SK-N-MC (cell line): ENCODE data around the gene TRMT5.
A peak's percentile ranks its signal among the peaks of the same experiment; 100 is the strongest.

Experiments
- DNase-seq: peaks from one replicate; pipeline ENCODE4 v3.0.0-alpha.2; 2011; ENCODE audit warnings: low read depth, low spot score
- H3K27ac ChIP-seq: fragments of 200-600 bp; sonication (generic); 2 replicates; pipeline ENCODE4 v1.5.1; 2016; ENCODE audit warnings: mixed run types
- H3K36me3 ChIP-seq: fragments of 200-600 bp; sonication (generic); 2 replicates; pipeline ENCODE4 v1.6.1; 2017; ENCODE audit warnings: antibody characterized with exemption, low read length, mixed read lengths; ENCODE audit not compliant: insufficient read depth
- H3K4me3 ChIP-seq: fragments of 200-600 bp; sonication (generic); 2 replicates; pipeline ENCODE4 v1.5.1; 2016
- H3K9ac ChIP-seq: fragments of 200-600 bp; sonication (generic); 2 replicates; pipeline ENCODE4 v1.8.0; 2017; ENCODE audit warnings: mixed run types, mixed read lengths; ENCODE audit not compliant: insufficient read length
- H3K9me3 ChIP-seq: fragments of 200-600 bp; sonication (generic); 2 replicates; pipeline ENCODE4 v1.6.1; 2017; ENCODE audit warnings: low read depth, mild to moderate bottlenecking, antibody characterized with exemption, low read length, moderate library complexity, mixed read lengths
- EZH2 ChIP-seq: fragments of 200-600 bp; sonication (generic); IDR thresholded peaks from one replicate; pipeline ENCODE4 v1.6.1; 2017; ENCODE audit warnings: antibody characterized with exemption
- FOXP2 ChIP-seq: optimal IDR thresholded peaks from 2 replicates; pipeline ENCODE3; 2011; ENCODE audit warnings: mild to moderate bottlenecking, moderate library complexity; ENCODE audit not compliant: insufficient read depth; ENCODE audit errors: extremely low read length, control extremely low read depth
- POLR2AphosphoS5 ChIP-seq: IDR thresholded peaks from 2 replicates; pipeline ENCODE4 v1.6.1; 2012; ENCODE audit warnings: mild to moderate bottlenecking, low read depth, low read length, borderline replicate concordance

Gene TRMT5

GRCh38 chr14:60951776-60952435 is 29.0 kb downstream of the TRMT5 start:
- Histone ChIP-seq H3K27ac (no peak overlapping the region), H3K4me3 (no peak overlapping the region), H3K9me3 (no peaks in the 10 kb centered on the region), H3K9ac (no peak overlapping the region), H3K36me3 (peaks cover 4% of the 10 kb centered on the region; the same call in 1 of the 2 replicates)
- DNase-seq = no peak
- TF ChIP-seq FOXP2 (no peak), EZH2 (no peak), POLR2AphosphoS5 (no peak)

- no peak for DNase-seq
- no peak overlapping the region for H3K27ac ChIP-seq
- H3K9ac ChIP-seq = no peak overlapping the region
- TF ChIP-seq FOXP2 (no peak), POLR2AphosphoS5 (no peak), EZH2 (no peak)
- no peaks in the 10 kb centered on the region for H3K9me3 ChIP-seq
- H3K36me3 ChIP-seq = no peaks in the 10 kb centered on the region
- H3K4me3 ChIP-seq = no peak overlapping the region
These were observed 34.1 kb downstream of the TRMT5 start for GRCh38 chr14:60946773-60947172.

GRCh38 chr14:60945984-60946383 is 34.9 kb downstream of the TRMT5 start:
- Histone ChIP-seq H3K4me3 (no peak overlapping the region), H3K27ac (no peak overlapping the region), H3K9ac (no peak overlapping the region), H3K9me3 (no peaks in the 10 kb centered on the region), H3K36me3 (no peaks in the 10 kb centered on the region)
- no peak for DNase-seq
- TF ChIP-seq FOXP2 = no peak
- no peak for TF ChIP-seq POLR2AphosphoS5
- no peak for TF ChIP-seq EZH2

- Histone ChIP-seq H3K9me3 (no peaks in the 10 kb centered on the region), H3K27ac (peak overlapping the region; percentile 96), H3K4me3 (peak overlapping the region; percentile 65), H3K9ac (peak overlapping the region; percentile 66), H3K36me3 (no peaks in the 10 kb centered on the region)
- DNase-seq = no peak
- TF ChIP-seq FOXP2 (no peak), EZH2 (no peak), POLR2AphosphoS5 (no peak)
These were observed 36.7 kb downstream of the TRMT5 start for GRCh38 chr14:60944204-60944603.

- Histone ChIP-seq H3K9ac (peak overlapping the region; percentile 66), H3K9me3 (no peaks in the 10 kb centered on the region), H3K4me3 (peak overlapping the region; percentile 65), H3K27ac (peak overlapping the region; percentile 96), H3K36me3 (no peaks in the 10 kb centered on the region)
- no peak for DNase-seq
- TF ChIP-seq FOXP2 = no peak
- no peak for TF ChIP-seq EZH2
- no peak for TF ChIP-seq POLR2AphosphoS5
These were observed 37.2 kb downstream of the TRMT5 start for GRCh38 chr14:60943637-60944032.

GRCh38 chr14:60935319-60935718 is 45.6 kb downstream of the TRMT5 start:
- H3K4me3 ChIP-seq = no peak overlapping the region
- H3K9me3 ChIP-seq = no peaks in the 10 kb centered on the region
- H3K27ac ChIP-seq = peak overlapping the region; percentile 65; the same call in 1 of the 2 replicates
- DNase-seq = no peak
- no peaks in the 10 kb centered on the region for H3K36me3 ChIP-seq
- no peak for TF ChIP-seq EZH2
- no peak for TF ChIP-seq POLR2AphosphoS5
- no peak for TF ChIP-seq FOXP2
- H3K9ac ChIP-seq = no peak overlapping the region

- no peak for DNase-seq
- Histone ChIP-seq H3K9me3 (no peaks in the 10 kb centered on the region), H3K4me3 (no peak overlapping the region), H3K36me3 (no peaks in the 10 kb centered on the region), H3K27ac (no peak overlapping the region; the same call in 1 of the 2 replicates), H3K9ac (no peak overlapping the region)
- TF ChIP-seq FOXP2 = no peak
- no peak for TF ChIP-seq POLR2AphosphoS5
- no peak for TF ChIP-seq EZH2
These were observed 46.8 kb downstream of the TRMT5 start for GRCh38 chr14:60933920-60934655.

GRCh38 chr14:60931218-60931617 is 49.7 kb downstream of the TRMT5 start:
- Histone ChIP-seq H3K27ac (no peak overlapping the region), H3K36me3 (no peaks in the 10 kb centered on the region), H3K9ac (no peak overlapping the region), H3K9me3 (no peaks in the 10 kb centered on the region), H3K4me3 (no peak overlapping the region)
- no peak for DNase-seq
- TF ChIP-seq POLR2AphosphoS5 = no peak
- no peak for TF ChIP-seq FOXP2
